HepG2 (cell line): ENCODE measurements around the gene RNF213. TPM values are rescaled to one million over a fixed set of nuclear protein-coding genes. Genes with fewer than 3 reads are reported as not detected.

Experiments used
- HNRNPL ChIP-seq: fragments of 200-400 bp; formaldehyde crosslinking; IDR thresholded peaks from 2 replicates; pipeline ENCODE4 v1.6.1; 2017; ENCODE audit warnings: mild to moderate bottlenecking, low read depth, low read length
- JARID2 ChIP-seq: sonication (generic); formaldehyde crosslinking; IDR thresholded peaks from 2 replicates; pipeline ENCODE4 v1.8.1; 2023; ENCODE audit warnings: missing genetic modification reagents, inconsistent platforms; ENCODE audit not compliant: insufficient replicate concordance
- KLF16 ChIP-seq, 2 experiments: sonication (generic) in 1 of 2; formaldehyde crosslinking in 1 of 2; IDR thresholded peaks; 2 replicates each; pipeline versions ENCODE4 v1.6.1 to v1.8.0; 2016 to 2023; ENCODE audit warnings: missing genetic modification reagents in 2 of 2, missing compliant biosample characterization in 1 of 2
- POLR2AphosphoS5 ChIP-seq: IDR thresholded peaks from 2 replicates; pipeline ENCODE4 v1.6.1; 2012; ENCODE audit warnings: low read depth, low read length
- PPARG ChIP-seq: conservative IDR thresholded peaks from 2 replicates; pipeline ENCODE4 v1.6.1; 2016; ENCODE audit warnings: missing biosample characterization, missing genetic modification reagents
- RFXAP ChIP-seq: sonication (generic); formaldehyde crosslinking; IDR thresholded peaks from 2 replicates; pipeline ENCODE4 v1.4.0; 2020; ENCODE audit warnings: missing genetic modification reagents, borderline replicate concordance
- ZFP36L1 ChIP-seq: sonication (generic); formaldehyde crosslinking; IDR thresholded peaks from 2 replicates; pipeline ENCODE4 v1.8.0; 2022; ENCODE audit warnings: mild to moderate bottlenecking, missing genetic modification reagents, moderate library complexity
- ZFP41 ChIP-seq: sonication (generic); formaldehyde crosslinking; IDR thresholded peaks from 2 replicates; pipeline ENCODE4 v1.4.0; 2020; ENCODE audit warnings: mild to moderate bottlenecking, missing genetic modification reagents, borderline replicate concordance
- ZNF160 ChIP-seq: sonication (generic); formaldehyde crosslinking; IDR thresholded peaks from 2 replicates; pipeline ENCODE4 v1.8.0; 2022; ENCODE audit warnings: mild to moderate bottlenecking, inconsistent platforms, missing genetic modification reagents
- ZNF207 ChIP-seq: fragments of 450-650 bp; IDR thresholded peaks from 2 replicates; pipeline ENCODE4 v1.6.1; 2016; ENCODE audit warnings: antibody characterized with exemption, borderline replicate concordance
- ZNF251 ChIP-seq: sonication (generic); formaldehyde crosslinking; IDR thresholded peaks from 2 replicates; pipeline ENCODE4 v1.9.0; 2021; ENCODE audit warnings: mild to moderate bottlenecking, missing genetic modification reagents
- ZNF446 ChIP-seq: sonication (generic); formaldehyde crosslinking; IDR thresholded peaks from 2 replicates; pipeline ENCODE4 v1.5.0; 2020; ENCODE audit warnings: mild to moderate bottlenecking, missing genetic modification reagents
- ZNF484 ChIP-seq: sonication (generic); formaldehyde crosslinking; IDR thresholded peaks from 2 replicates; pipeline ENCODE4 v1.5.1; 2020; ENCODE audit warnings: mild to moderate bottlenecking, low read depth, missing genetic modification reagents, borderline replicate concordance
- ZSCAN12 ChIP-seq: sonication (generic); formaldehyde crosslinking; IDR thresholded peaks from 2 replicates; pipeline ENCODE4 v1.9.0; 2021; ENCODE audit warnings: mild to moderate bottlenecking, missing genetic modification reagents
- polyA plus RNA-seq, 8 experiments: library from polyadenylated mRNA; depleted of rRNA in 3 of 8; stranded (reverse) in 7 of 8; unstranded in 1 of 8; fragments of >200 nt; fragmentation: Illumina TruSeq in 4 of 8; extraction: Trizol in 4 of 8; gene quantifications; 2 replicates each; pipeline versions ENCODE4 v1.2.1 to v1.2.3, GENCODE V29; 2011 to 2016; ENCODE audit warnings: low read depth in 4 of 8, missing spikeins in 1 of 8, mixed read lengths in 1 of 8; ENCODE audit not compliant: insufficient read depth in 1 of 8
- total RNA-seq, 5 experiments: library from RNA; depleted of rRNA; stranded (reverse); fragments of >200 nt; fragmentation: Illumina TruSeq; extraction: Trizol; gene quantifications; 2 replicates each; pipeline ENCODE4 v1.2.3, GENCODE V29; 2016; ENCODE audit warnings: low read depth in 1 of 5
- TF ChIP-seq, protein P1 (sequence below): sonication (generic); formaldehyde crosslinking; IDR thresholded peaks from 2 replicates; pipeline ENCODE4 v1.4.0; 2020; ENCODE audit warnings: low read depth, missing genetic modification reagents
- TF ChIP-seq, protein P2 (sequence below): sonication (generic); formaldehyde crosslinking; conservative IDR thresholded peaks from 2 replicates; pipeline ENCODE4 v1.8.0; 2022; ENCODE audit warnings: mild to moderate bottlenecking, moderate library complexity, missing genetic modification reagents
- TF ChIP-seq, protein P3 (sequence below): sonication (generic); formaldehyde crosslinking; IDR thresholded peaks from 2 replicates; pipeline ENCODE4 v1.4.0; 2020; ENCODE audit warnings: missing genetic modification reagents
- TF ChIP-seq, protein P4 (sequence below): sonication (generic); formaldehyde crosslinking; IDR thresholded peaks from 2 replicates; pipeline ENCODE4 v1.4.0; 2020; ENCODE audit warnings: missing genetic modification reagents, mild to moderate bottlenecking, borderline replicate concordance
- TF ChIP-seq, protein P5 (sequence below): sonication (generic); formaldehyde crosslinking; conservative IDR thresholded peaks from 2 replicates; pipeline ENCODE4 v1.5.0; 2020; ENCODE audit warnings: missing genetic modification reagents

RNF213 gene
- total and polyA plus RNA-seq, 2 of the 13 experiments (the other 11 are each of a cell fraction or from before 2014, with no cell fraction given), result 38.6 to 38.7 TPM

DNA sequence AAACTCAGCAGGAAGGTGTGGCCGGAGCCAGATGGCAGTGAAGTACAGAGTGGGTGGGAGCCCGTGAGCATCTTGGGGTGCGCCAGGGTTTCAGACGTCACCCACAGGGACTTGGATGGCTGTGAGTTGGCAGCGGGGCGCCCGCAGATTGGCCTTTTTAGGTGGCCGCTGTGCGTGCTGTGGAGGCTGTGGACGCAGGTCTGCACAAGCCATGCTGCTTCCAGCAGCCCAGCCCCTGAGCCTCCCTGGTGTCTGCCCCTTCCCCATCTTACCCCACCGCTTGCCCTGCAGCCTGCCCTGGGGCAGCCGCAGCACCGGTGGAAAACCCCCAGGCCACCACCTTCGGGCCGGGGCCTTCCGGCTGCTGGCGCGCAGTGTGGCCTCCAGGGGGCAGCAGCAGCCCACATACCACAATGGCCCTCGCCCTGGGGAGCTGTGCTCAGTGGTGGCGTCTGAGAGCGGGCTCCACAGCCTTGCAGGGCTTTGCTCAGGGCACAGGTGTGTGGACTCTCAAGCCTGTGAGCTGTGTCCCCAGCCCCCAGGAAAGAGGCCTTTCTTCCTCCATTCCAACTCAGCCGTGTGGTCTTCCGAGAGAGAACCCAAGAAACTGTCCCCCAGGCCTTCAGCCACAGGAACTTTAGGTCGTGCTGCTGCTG is 166.1 kb downstream of the RNF213 start (continued):
- no peak; the same call in 1 of the 2 replicates for TF ChIP-seq PPARG (CRISPR knock-in tag)
- no peak for TF ChIP-seq ZNF251 (CRISPR knock-in tag)
- no peak for TF ChIP-seq ZFP36L1 (CRISPR knock-in tag)
- TF ChIP-seq, protein P1, sequence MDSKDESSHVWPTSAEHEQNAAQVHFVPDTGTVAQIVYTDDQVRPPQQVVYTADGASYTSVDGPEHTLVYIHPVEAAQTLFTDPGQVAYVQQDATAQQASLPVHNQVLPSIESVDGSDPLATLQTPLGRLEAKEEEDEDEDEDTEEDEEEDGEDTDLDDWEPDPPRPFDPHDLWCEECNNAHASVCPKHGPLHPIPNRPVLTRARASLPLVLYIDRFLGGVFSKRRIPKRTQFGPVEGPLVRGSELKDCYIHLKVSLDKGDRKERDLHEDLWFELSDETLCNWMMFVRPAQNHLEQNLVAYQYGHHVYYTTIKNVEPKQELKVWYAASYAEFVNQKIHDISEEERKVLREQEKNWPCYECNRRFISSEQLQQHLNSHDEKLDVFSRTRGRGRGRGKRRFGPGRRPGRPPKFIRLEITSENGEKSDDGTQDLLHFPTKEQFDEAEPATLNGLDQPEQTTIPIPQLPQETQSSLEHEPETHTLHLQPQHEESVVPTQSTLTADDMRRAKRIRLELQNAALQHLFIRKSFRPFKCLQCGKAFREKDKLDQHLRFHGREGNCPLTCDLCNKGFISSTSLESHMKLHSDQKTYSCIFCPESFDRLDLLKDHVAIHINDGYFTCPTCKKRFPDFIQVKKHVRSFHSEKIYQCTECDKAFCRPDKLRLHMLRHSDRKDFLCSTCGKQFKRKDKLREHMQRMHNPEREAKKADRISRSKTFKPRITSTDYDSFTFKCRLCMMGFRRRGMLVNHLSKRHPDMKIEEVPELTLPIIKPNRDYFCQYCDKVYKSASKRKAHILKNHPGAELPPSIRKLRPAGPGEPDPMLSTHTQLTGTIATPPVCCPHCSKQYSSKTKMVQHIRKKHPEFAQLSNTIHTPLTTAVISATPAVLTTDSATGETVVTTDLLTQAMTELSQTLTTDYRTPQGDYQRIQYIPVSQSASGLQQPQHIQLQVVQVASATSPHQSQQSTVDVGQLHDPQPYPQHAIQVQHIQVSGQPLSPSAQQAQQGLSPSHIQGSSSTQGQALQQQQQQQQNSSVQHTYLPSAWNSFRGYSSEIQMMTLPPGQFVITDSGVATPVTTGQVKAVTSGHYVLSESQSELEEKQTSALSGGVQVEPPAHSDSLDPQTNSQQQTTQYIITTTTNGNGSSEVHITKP (CRISPR knock-in tag), result peak; percentile 70; the same call in 1 of the 2 replicates
- no peak for TF ChIP-seq POLR2AphosphoS5
- peak in 1 of 2 experiments; percentile 55; a peak in 1 of 4 replicates for TF ChIP-seq KLF16 (CRISPR knock-in tag; IDR thresholded peaks at IDR 0.05)
- TF ChIP-seq HNRNPL, result no peak
- TF ChIP-seq, protein P2, sequence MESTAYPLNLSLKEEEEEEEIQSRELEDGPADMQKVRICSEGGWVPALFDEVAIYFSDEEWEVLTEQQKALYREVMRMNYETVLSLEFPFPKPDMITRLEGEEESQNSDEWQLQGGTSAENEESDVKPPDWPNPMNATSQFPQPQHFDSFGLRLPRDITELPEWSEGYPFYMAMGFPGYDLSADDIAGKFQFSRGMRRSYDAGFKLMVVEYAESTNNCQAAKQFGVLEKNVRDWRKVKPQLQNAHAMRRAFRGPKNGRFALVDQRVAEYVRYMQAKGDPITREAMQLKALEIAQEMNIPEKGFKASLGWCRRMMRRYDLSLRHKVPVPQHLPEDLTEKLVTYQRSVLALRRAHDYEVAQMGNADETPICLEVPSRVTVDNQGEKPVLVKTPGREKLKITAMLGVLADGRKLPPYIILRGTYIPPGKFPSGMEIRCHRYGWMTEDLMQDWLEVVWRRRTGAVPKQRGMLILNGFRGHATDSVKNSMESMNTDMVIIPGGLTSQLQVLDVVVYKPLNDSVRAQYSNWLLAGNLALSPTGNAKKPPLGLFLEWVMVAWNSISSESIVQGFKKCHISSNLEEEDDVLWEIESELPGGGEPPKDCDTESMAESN (CRISPR knock-in tag), result no peak
- TF ChIP-seq, protein P3, sequence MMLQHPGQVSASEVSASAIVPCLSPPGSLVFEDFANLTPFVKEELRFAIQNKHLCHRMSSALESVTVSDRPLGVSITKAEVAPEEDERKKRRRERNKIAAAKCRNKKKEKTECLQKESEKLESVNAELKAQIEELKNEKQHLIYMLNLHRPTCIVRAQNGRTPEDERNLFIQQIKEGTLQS (CRISPR knock-in tag), result peak; percentile 31; the same call in 1 of the 2 replicates
- TF ChIP-seq ZSCAN12 (CRISPR knock-in tag), result no peak
- TF ChIP-seq ZNF207, result no peak
- no peak for TF ChIP-seq ZNF484 (CRISPR knock-in tag)
- TF ChIP-seq, protein P4, sequence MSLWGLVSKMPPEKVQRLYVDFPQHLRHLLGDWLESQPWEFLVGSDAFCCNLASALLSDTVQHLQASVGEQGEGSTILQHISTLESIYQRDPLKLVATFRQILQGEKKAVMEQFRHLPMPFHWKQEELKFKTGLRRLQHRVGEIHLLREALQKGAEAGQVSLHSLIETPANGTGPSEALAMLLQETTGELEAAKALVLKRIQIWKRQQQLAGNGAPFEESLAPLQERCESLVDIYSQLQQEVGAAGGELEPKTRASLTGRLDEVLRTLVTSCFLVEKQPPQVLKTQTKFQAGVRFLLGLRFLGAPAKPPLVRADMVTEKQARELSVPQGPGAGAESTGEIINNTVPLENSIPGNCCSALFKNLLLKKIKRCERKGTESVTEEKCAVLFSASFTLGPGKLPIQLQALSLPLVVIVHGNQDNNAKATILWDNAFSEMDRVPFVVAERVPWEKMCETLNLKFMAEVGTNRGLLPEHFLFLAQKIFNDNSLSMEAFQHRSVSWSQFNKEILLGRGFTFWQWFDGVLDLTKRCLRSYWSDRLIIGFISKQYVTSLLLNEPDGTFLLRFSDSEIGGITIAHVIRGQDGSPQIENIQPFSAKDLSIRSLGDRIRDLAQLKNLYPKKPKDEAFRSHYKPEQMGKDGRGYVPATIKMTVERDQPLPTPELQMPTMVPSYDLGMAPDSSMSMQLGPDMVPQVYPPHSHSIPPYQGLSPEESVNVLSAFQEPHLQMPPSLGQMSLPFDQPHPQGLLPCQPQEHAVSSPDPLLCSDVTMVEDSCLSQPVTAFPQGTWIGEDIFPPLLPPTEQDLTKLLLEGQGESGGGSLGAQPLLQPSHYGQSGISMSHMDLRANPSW, result no peak
- peak; percentile 66 for TF ChIP-seq JARID2 (CRISPR knock-in tag)
- no peak for TF ChIP-seq ZNF446 (CRISPR knock-in tag)
- TF ChIP-seq ZFP41 (CRISPR knock-in tag), result no peak
- TF ChIP-seq, protein P5, sequence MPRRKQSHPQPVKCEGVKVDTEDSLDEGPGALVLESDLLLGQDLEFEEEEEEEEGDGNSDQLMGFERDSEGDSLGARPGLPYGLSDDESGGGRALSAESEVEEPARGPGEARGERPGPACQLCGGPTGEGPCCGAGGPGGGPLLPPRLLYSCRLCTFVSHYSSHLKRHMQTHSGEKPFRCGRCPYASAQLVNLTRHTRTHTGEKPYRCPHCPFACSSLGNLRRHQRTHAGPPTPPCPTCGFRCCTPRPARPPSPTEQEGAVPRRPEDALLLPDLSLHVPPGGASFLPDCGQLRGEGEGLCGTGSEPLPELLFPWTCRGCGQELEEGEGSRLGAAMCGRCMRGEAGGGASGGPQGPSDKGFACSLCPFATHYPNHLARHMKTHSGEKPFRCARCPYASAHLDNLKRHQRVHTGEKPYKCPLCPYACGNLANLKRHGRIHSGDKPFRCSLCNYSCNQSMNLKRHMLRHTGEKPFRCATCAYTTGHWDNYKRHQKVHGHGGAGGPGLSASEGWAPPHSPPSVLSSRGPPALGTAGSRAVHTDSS (CRISPR knock-in tag), result no peak
- TF ChIP-seq ZNF160 (CRISPR knock-in tag), result no peak
- no peak for TF ChIP-seq RFXAP (CRISPR knock-in tag)
